Colonic mucosa (tissue), 4 donors: ENCODE data around the gene TCF4. TPM values are rescaled to one million over a fixed set of nuclear protein-coding genes. Genes with fewer than 3 reads are reported as not detected.

ENCODE experiments used
- DNase-seq: peaks from one replicate; pipeline ENCODE4 v3.0.0-alpha.2; 2020
- H3K27ac ChIP-seq: fragments of 200-600 bp; one replicate; pipeline ENCODE4 v1.8.0; 2021
- H3K27me3 ChIP-seq: fragments of 200-600 bp; one replicate; pipeline ENCODE4 v1.8.0; 2021
- H3K36me3 ChIP-seq: fragments of 200-600 bp; one replicate; pipeline ENCODE4 v1.8.0; 2021
- H3K4me1 ChIP-seq: fragments of 200-600 bp; one replicate; pipeline ENCODE4 v1.8.0; 2021; ENCODE audit warnings: mild to moderate bottlenecking
- H3K4me3 ChIP-seq: fragments of 200-600 bp; one replicate; pipeline ENCODE4 v1.8.0; 2021
- H3K9ac ChIP-seq, 2 donors: one replicate each; pipeline ENCODE4 v1.7.0; 2013; ENCODE audit warnings: control low read depth in 2 of 2, low read depth in 2 of 2, low read length in 2 of 2
- H3K9me3 ChIP-seq: fragments of 200-600 bp; one replicate; pipeline ENCODE4 v1.8.0; 2021
- intact Hi-C: fragments of 100-400 bp; cut with DNase I; formaldehyde crosslinking; loops from one replicate; pipeline ENCODE4 v1.14.1; 2022
- total RNA-seq, 2 donors: library from RNA; stranded (reverse); fragmentation: NEBNext Ultra II Directional in 1 of 2; extraction: Animal tissue kit (Norgen Biotek cat#: 25700) in 1 of 2; gene quantifications; one replicate each; pipeline ENCODE4 v1.2.1, GENCODE V29; 2021
- TF ChIP-seq, protein P1 (sequence below): fragments of 200-600 bp; IDR thresholded peaks from one replicate; pipeline ENCODE4 v1.8.0; 2022; ENCODE audit warnings: antibody characterized with exemption, mild to moderate bottlenecking
- donor health status: healthy.
- donor health status: DM: no; HTN: no; CAD: no.
- donor health status: DM: no; HTN: no; CAD: no.

The TCF4 gene
- total RNA-seq, 2 donors from 2014 or later = 9.8 to 29.0 TPM

DNA sequence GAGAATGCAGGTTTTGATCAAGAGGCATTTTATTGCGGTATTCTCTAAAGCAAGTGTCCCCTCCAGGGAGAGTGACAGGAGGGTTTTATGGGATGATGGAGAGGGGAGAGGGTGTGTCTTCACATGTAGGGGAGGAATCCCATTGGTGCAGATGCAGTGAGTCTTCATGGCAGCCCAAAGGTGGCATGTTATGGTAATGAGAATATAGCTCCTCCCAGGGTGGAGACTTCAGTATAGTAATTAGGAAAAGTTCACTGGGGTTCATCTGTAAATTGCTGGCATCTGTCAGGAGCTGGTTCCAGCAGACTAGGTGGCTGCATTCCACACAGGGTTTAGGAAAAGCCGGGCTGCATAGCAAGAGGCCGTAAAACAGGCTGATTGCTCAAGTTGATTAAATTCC lies 398.0 kb downstream of the TCF4 start:
- Histone ChIP-seq H3K9ac (no peak overlapping the region), H3K27ac (no peak overlapping the region), H3K36me3 (no peaks in the 10 kb centered on the region), H3K9me3 (no peaks in the 10 kb centered on the region), H3K4me3 (no peak overlapping the region), H3K4me1 (no peaks in the 10 kb centered on the region), H3K27me3 (no peaks in the 10 kb centered on the region)
- DNase-seq = no peak
- TF ChIP-seq, protein P1, sequence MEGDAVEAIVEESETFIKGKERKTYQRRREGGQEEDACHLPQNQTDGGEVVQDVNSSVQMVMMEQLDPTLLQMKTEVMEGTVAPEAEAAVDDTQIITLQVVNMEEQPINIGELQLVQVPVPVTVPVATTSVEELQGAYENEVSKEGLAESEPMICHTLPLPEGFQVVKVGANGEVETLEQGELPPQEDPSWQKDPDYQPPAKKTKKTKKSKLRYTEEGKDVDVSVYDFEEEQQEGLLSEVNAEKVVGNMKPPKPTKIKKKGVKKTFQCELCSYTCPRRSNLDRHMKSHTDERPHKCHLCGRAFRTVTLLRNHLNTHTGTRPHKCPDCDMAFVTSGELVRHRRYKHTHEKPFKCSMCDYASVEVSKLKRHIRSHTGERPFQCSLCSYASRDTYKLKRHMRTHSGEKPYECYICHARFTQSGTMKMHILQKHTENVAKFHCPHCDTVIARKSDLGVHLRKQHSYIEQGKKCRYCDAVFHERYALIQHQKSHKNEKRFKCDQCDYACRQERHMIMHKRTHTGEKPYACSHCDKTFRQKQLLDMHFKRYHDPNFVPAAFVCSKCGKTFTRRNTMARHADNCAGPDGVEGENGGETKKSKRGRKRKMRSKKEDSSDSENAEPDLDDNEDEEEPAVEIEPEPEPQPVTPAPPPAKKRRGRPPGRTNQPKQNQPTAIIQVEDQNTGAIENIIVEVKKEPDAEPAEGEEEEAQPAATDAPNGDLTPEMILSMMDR = no peak
- intact Hi-C loops = no loop called here

DNA sequence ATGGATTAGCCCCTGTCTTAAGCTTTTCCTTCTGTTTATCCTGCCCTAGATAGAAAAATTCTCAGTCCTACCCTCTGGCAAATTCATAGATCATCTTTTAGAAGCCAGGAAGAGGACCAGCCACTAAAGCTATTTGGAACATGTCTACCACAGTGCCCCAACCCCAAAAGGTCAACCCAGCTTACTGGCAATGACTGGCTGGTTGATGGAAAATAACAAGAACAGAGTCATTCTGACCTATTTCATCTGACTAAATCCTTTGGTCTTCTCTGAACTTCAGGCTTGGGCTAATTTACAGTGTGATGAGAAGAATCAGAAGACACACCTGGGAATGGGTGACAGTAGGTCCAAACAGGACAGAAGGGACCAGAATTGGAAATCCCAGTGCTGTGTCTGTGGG lies 401.4 kb downstream of the TCF4 start:
- Histone ChIP-seq H3K27ac (no peak overlapping the region), H3K27me3 (no peaks in the 10 kb centered on the region), H3K4me3 (no peak overlapping the region), H3K4me1 (no peaks in the 10 kb centered on the region), H3K9me3 (no peaks in the 10 kb centered on the region), H3K36me3 (no peaks in the 10 kb centered on the region), H3K9ac (no peak overlapping the region)
- no peak for DNase-seq
- TF ChIP-seq, protein P1 = no peak
- intact Hi-C loops = no loop called here

GRCh38 chr18:55185391-55185790 lies 402.6 kb downstream of the TCF4 start:
- intact Hi-C loops = no loop called here

GRCh38 chr18:55179835-55180234 lies 408.2 kb downstream of the TCF4 start:
- H3K27ac ChIP-seq = no peak overlapping the region
- H3K9ac ChIP-seq = no peak overlapping the region
- no peak overlapping the region for H3K4me3 ChIP-seq
- no peaks in the 10 kb centered on the region for H3K36me3 ChIP-seq
- no peaks in the 10 kb centered on the region for H3K27me3 ChIP-seq
- H3K4me1 ChIP-seq = no peaks in the 10 kb centered on the region
- no peaks in the 10 kb centered on the region for H3K9me3 ChIP-seq
- intact Hi-C loops = no loop called here
- no peak for DNase-seq
- TF ChIP-seq, protein P1 = no peak

More at GRCh38 chr18:55185391-55185790, 402.6 kb downstream of the TCF4 start:
- no peak for DNase-seq
- H3K4me1 ChIP-seq = no peaks in the 10 kb centered on the region
- H3K4me3 ChIP-seq = no peak overlapping the region
- TF ChIP-seq, protein P1 = no peak
- H3K36me3 ChIP-seq = no peaks in the 10 kb centered on the region
- no peak overlapping the region for H3K9ac ChIP-seq
- no peaks in the 10 kb centered on the region for H3K9me3 ChIP-seq
- no peaks in the 10 kb centered on the region for H3K27me3 ChIP-seq
- no peak overlapping the region for H3K27ac ChIP-seq

DNA sequence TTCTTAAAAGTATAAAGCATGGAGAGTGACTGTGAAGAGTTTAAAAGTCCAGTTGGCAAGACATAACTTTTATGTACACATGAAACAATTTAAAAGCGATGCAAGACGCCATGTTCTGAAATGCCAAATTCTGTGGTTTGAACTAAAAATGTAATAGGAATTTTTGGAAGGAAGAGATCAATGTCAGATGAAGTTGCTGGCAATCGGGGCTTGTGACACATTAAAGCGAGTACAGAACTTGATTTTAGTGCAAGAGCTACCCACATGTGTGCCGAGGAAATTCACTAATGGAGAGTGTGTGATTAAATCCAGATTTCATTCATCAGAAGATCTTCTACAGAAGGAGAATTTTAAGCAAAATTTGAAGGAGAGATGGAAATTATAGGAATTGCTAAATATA lies 408.6 kb downstream of the TCF4 start:
- Histone ChIP-seq H3K4me1 (no peaks in the 10 kb centered on the region), H3K9me3 (no peaks in the 10 kb centered on the region), H3K9ac (no peak overlapping the region), H3K36me3 (no peaks in the 10 kb centered on the region), H3K27me3 (no peaks in the 10 kb centered on the region), H3K27ac (no peak overlapping the region), H3K4me3 (no peak overlapping the region)
- intact Hi-C loops = no loop called here
- TF ChIP-seq, protein P1 = no peak
- no peak for DNase-seq

GRCh38 chr18:55173291-55173690 lies 414.7 kb downstream of the TCF4 start:
- H3K27ac ChIP-seq = no peak overlapping the region
- TF ChIP-seq, protein P1 = no peak
- no peaks in the 10 kb centered on the region for H3K36me3 ChIP-seq
- no peaks in the 10 kb centered on the region for H3K4me1 ChIP-seq
- H3K27me3 ChIP-seq = no peaks in the 10 kb centered on the region
- DNase-seq = no peak
- intact Hi-C loops = no loop called here
- H3K9ac ChIP-seq = no peak overlapping the region
- no peaks in the 10 kb centered on the region for H3K9me3 ChIP-seq
- H3K4me3 ChIP-seq = no peak overlapping the region
